Measurements from ENCODE around the gene CDH12. TPM values are rescaled to one million over a fixed set of nuclear protein-coding genes. Genes with fewer than 3 reads are reported as not detected.

Gene CDH12
- polyA plus RNA-seq, 2 of the 4 experiments (the other 2 are of a cell fraction), result 0.04 TPM; not detected in 1

DNA sequence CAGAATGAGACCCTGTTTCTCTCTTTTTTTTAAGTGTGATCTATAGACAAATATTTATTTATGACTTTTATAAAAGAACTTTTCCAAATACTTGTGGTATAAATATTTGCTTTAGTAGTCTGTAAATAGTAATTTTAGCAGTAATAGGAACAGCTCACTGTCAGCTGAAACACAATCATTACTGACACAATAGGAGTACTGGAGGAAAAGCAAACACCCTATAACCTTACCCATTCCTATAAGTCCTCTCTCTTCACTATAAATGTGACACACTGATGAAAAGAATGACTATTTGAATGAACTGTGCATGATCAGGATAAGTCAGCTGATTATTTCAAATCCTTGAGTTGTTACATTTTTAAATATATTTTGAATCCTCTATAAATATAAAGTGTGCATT is 72.4 kb downstream of the CDH12 start:
- Histone ChIP-seq H3K9me3 (no peaks in the 10 kb centered on the region), H3K27ac (no peak overlapping the region), H3K4me2 (no peak overlapping the region), H3K4me1 (no peaks in the 10 kb centered on the region), H3K4me3 (no peak overlapping the region)
- FAIRE-seq (no peak), ATAC-seq (no peak), DNase-seq (ENCODE audit: low read depth in 1 of 2, low spot score in 1 of 2) (no peak)
- TF ChIP-seq NR3C1 (IDR thresholded peaks at IDR 0.05) (no peak), KDM5A (IDR thresholded peaks at IDR 0.05) (no peak), RAD21 (conservative IDR thresholded peaks at IDR 0.05 in 1 of 2, IDR thresholded peaks at IDR 0.05 in 1 of 2) (no peak), HOXB13 (CRISPR knock-in tag; IDR thresholded peaks at IDR 0.05; ENCODE audit: low read depth) (no peak), MAX (IDR thresholded peaks at IDR 0.05) (no peak), ZNF302 (CRISPR knock-in tag; IDR thresholded peaks at IDR 0.05) (no peak), REST (IDR thresholded peaks at IDR 0.05) (no peak), CHD2 (IDR thresholded peaks at IDR 0.05; ENCODE audit: low read length, partially characterized antibody) (no peak), RCOR1 (IDR thresholded peaks at IDR 0.05; ENCODE audit: low read depth, low read length) (no peak), GATA3 (IDR thresholded peaks at IDR 0.05; ENCODE audit: borderline replicate concordance) (no peak), EHMT2 (IDR thresholded peaks at IDR 0.05; ENCODE audit: low read depth) (no peak), E2F6 (IDR thresholded peaks at IDR 0.05; ENCODE audit: borderline replicate concordance, low read depth) (no peak), RNF2 (IDR thresholded peaks at IDR 0.05; ENCODE audit: borderline replicate concordance, low read depth) (no peak), KDM1A (IDR thresholded peaks at IDR 0.05; ENCODE audit: low read depth) (no peak), NFE2L2 (conservative IDR thresholded peaks at IDR 0.05; ENCODE audit: low read length) (no peak)
- TF ChIP-seq, protein P1, sequence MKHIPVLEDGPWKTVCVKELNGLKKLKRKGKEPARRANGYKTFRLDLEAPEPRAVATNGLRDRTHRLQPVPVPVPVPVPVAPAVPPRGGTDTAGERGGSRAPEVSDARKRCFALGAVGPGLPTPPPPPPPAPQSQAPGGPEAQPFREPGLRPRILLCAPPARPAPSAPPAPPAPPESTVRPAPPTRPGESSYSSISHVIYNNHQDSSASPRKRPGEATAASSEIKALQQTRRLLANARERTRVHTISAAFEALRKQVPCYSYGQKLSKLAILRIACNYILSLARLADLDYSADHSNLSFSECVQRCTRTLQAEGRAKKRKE (CRISPR knock-in tag; IDR thresholded peaks at IDR 0.05; ENCODE audit: low read depth), result no peak
- ChIA-PET POLR2A (no interaction called here), CTCF (no interaction called here)

DNA sequence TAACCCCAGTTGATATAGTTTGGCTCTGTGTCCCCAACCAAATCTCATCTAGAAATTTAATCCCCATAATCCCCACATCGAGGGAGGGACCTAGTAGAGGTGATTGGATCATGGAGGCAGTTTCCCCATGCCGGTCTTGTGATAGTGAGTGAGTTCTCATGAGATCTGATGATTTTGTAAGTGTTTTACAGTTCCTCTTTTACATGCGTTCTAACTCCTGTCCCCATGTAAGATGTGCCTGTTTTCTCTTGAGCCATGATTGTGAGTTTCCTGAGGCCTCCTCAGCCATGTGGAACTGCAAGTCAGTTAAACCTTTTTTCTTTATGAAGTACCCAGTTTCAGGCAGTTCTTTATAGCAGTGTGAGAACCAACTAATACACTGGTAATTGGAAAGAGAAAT is 73.6 kb downstream of the CDH12 start:
- 15% methylated on average over 3 of the region's 3 CpGs for WGBS (ENCODE audit: missing lambda C conversion rate)
- Histone ChIP-seq H3K27ac (no peak overlapping the region), H3K4me3 (no peak overlapping the region), H3K4me1 (no peaks in the 10 kb centered on the region), H3K9me3 (no peaks in the 10 kb centered on the region), H3K4me2 (no peak overlapping the region)
- no peak for DNase-seq (ENCODE audit: low read depth in 1 of 2, low spot score in 1 of 2)
- ATAC-seq, result no peak
- FAIRE-seq, result no peak
- POLR2A ChIA-PET, result no interaction called here
- CTCF ChIA-PET, result no interaction called here
- TF ChIP-seq EHF (CRISPR knock-in tag; IDR thresholded peaks at IDR 0.05) (no peak), NR3C1 (IDR thresholded peaks at IDR 0.05) (no peak), POLR2A (IDR thresholded peaks at IDR 0.05; ENCODE audit: low read length) (no peak), JUN (IDR thresholded peaks at IDR 0.05) (no peak), FOXS1 (CRISPR knock-in tag; IDR thresholded peaks at IDR 0.05) (no peak), FOSL2 (IDR thresholded peaks at IDR 0.05) (no peak), FOSL2 (CRISPR knock-in tag; IDR thresholded peaks at IDR 0.05) (no peak)
- TF ChIP-seq, protein P2, sequence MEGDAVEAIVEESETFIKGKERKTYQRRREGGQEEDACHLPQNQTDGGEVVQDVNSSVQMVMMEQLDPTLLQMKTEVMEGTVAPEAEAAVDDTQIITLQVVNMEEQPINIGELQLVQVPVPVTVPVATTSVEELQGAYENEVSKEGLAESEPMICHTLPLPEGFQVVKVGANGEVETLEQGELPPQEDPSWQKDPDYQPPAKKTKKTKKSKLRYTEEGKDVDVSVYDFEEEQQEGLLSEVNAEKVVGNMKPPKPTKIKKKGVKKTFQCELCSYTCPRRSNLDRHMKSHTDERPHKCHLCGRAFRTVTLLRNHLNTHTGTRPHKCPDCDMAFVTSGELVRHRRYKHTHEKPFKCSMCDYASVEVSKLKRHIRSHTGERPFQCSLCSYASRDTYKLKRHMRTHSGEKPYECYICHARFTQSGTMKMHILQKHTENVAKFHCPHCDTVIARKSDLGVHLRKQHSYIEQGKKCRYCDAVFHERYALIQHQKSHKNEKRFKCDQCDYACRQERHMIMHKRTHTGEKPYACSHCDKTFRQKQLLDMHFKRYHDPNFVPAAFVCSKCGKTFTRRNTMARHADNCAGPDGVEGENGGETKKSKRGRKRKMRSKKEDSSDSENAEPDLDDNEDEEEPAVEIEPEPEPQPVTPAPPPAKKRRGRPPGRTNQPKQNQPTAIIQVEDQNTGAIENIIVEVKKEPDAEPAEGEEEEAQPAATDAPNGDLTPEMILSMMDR (IDR thresholded peaks at IDR 0.05), result no peak
